B cell (primary cell): ENCODE results near the gene OGDH.

ENCODE experiments used
- CTCF ChIP-seq: fragments of 200-600 bp; IDR thresholded peaks from one replicate; pipeline ENCODE4 v1.8.0; 2022; ENCODE audit warnings: antibody characterized with exemption, mild to moderate bottlenecking
- EZH2 ChIP-seq: IDR thresholded peaks from 2 replicates; pipeline ENCODE4 v1.6.1; 2012; ENCODE audit warnings: borderline replicate concordance, low read depth, mild to moderate bottlenecking, moderate library complexity, low read length; ENCODE audit not compliant: insufficient read depth, poor library complexity, severe bottlenecking

GRCh38 chr7:44698046-44698580 lies 91.7 kb downstream of the OGDH start:
- TF ChIP-seq CTCF, result no peak
- no peak for TF ChIP-seq EZH2
